ENCODE data around the gene PCIF1.
A peak's percentile ranks its signal among the peaks of the same experiment; 100 is the strongest.

PCIF1 gene

DNA sequence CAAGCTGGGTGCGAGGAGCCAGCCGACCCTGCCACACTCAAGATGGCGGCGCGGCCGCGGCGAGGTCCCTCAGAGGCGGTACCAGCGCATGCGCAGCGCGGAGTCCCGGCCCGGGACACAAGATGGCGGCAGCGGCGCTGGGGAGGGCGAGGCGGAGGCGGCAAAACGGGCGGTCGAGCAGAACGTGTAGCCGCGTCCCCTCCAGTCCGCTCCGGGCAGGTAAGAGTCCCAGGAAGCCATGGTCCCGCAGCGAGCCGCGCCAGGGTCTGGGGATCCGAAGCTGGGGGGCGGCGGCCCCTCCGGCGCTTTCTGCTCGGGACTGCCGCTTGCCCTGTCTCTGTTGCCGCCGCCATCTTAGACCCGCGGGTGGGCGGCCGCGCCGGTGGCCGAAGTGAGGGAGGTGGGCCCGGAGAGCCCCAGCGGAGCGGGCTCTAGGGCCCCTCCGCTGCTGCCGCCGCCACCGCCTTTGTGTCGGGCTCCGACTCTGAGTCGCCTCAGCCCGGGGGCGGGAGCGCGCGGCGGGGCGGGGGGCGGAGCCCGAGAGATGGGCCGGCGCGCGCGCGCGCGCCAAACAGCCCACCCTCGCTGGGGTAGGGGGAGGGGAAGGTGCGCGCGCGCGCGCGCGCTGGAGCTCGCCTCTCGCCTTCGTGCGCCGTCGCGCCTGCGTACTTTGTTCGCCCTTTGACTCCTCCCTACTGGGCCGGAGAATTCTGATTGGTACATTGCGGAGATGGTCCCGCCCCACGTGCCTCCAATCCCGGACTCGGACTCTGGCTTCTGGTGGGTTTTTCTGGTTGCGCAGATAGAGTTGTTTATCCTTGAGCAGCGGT is at the start of gene PCIF1:
Gene PCIF1 (plus strand): TSS at position 98 of the 830 bp plus-strand sequence. CDS start 4,317 bp downstream, outside the sequence.
- H3K4me2 ChIP-seq: peak within 1 kb of the TSS; percentile 84 to 99 (median 93)
- peak within 1 kb of the TSS; percentile 78 to 98 (median 86) for H3K4me3 ChIP-seq
- H3K27ac ChIP-seq: peak within 1 kb of the TSS; percentile 99 to 100 (median 100)
- peak within 1 kb of the TSS; percentile 99 to 100 (median 100) for H3K9ac ChIP-seq
- peaks cover 0 to 55% (median 29%) of the 10 kb centered on the region in 11 experiments; a peak in 15 of 22 replicates for H4K20me1 ChIP-seq
- no peaks in the 10 kb centered on the region for H3K27me3 ChIP-seq
- peaks cover 31 to 34% (median 32%) of the 10 kb centered on the region in 11 experiments for H3K36me3 ChIP-seq
- peaks cover 18 to 44% (median 26%) of the 10 kb centered on the region in 10 experiments for H3K4me1 ChIP-seq
- TF ChIP-seq Cebpa-rat (IDR thresholded peaks at IDR 0.05): no peak
- no peaks in the 10 kb centered on the region for H3K9me3 ChIP-seq (replicated peaks in 1 of 11)

DNA sequence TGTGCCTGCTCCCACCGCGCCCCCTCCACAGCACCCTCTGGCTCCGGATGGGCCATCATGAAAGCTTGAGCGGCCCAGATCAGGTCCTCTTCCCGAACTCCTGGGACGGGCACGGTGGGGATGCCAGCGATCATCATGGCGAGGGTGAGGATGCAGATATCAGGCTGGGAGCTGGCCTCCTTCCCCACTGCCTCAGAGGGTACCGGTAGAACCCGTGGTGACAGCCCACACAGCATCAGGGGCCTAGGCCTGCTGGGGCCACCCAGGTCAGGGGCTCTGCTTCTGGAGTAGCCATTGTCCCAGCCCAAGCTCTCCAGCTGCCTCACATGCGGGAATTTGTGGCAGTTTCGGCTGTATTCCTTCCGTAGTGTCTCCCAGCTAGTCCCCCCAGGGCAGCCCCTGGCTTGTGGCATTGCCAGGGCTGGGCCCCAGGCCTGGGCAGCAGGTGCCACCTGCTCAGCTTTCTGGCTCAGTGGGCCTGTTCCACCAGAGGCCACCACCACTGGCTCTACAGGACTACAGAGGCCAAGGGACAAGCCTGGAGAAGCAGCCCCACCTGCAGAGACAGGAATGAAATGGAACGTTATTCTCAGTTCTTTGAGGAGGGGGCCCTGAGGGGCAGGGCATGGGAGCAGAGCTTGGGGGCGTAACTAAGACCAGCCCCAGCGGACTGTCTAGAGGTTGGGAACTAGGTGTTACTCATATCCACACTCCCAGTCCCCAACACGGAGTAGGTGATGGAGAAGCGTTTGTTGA is 47.7 kb upstream of the PCIF1 start:
- Histone ChIP-seq H3K27me3 (no peaks in the 10 kb centered on the region), H3K9me3 (replicated peaks in 1 of 11) (no peaks in the 10 kb centered on the region), H3K4me2 (no peak overlapping the region), H3K4me3 (no peak overlapping the region), H3K36me3 (peaks cover 22 to 54% (median 43%) of the 10 kb centered on the region in 11 experiments), H3K9ac (peak overlapping the region in 3 of 11 experiments; percentile 0 to 4 (median 1); a peak in 2 of 22 replicates), H4K20me1 (peaks cover 0 to 49% (median 23%) of the 10 kb centered on the region in 11 experiments; a peak in 15 of 22 replicates), H3K27ac (no peak overlapping the region), H3K4me1 (peaks cover 39 to 81% (median 66%) of the 10 kb centered on the region in 10 experiments)
- TF ChIP-seq Cebpa-rat (IDR thresholded peaks at IDR 0.05): no peak

DNA sequence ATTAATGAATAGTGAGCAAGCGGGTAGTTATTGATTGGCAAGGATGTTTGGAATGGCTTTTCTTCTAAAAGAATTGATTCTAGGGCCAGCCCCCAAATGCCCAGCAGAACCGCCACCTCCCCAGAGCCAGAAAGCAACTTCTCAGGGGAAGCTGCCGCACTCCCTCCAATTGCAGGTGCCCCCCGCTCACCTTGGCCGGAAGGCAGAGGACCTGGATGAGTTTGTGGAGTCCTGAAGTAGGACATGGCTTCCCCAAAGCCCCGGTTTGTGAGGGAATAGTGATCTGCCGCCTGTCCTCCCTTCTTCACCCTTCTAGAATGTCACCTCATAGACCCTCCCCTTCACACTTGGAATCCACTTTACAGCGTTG is 47.2 kb upstream of the PCIF1 start, which contains the start of gene SPATA25:
Gene SPATA25 (minus strand): TSS at position 277 of the 370 bp plus-strand sequence. CDS start 32 bp downstream, at position 245.
- H3K4me3 ChIP-seq: no peak within 1 kb of the TSS
- no peak within 1 kb of the TSS for H3K27ac ChIP-seq
- H3K4me1 ChIP-seq: peaks cover 40 to 81% (median 65%) of the 10 kb centered on the region in 10 experiments
- H3K36me3 ChIP-seq: peaks cover 19 to 54% (median 40%) of the 10 kb centered on the region in 11 experiments
- no peaks in the 10 kb centered on the region for H3K9me3 ChIP-seq (replicated peaks in 1 of 11)
- peak within 1 kb of the TSS in 9 of 11 experiments; percentile 2 to 99 (median 96); a peak in 12 of 22 replicates for H3K4me2 ChIP-seq
- H4K20me1 ChIP-seq: peaks cover 0 to 53% (median 24%) of the 10 kb centered on the region in 11 experiments; a peak in 15 of 22 replicates
- no peak for TF ChIP-seq Cebpa-rat (IDR thresholded peaks at IDR 0.05)
- H3K27me3 ChIP-seq: no peaks in the 10 kb centered on the region
- H3K9ac ChIP-seq: peak within 1 kb of the TSS in 4 of 11 experiments; percentile 0 to 9 (median 2); a peak in 3 of 22 replicates

DNA sequence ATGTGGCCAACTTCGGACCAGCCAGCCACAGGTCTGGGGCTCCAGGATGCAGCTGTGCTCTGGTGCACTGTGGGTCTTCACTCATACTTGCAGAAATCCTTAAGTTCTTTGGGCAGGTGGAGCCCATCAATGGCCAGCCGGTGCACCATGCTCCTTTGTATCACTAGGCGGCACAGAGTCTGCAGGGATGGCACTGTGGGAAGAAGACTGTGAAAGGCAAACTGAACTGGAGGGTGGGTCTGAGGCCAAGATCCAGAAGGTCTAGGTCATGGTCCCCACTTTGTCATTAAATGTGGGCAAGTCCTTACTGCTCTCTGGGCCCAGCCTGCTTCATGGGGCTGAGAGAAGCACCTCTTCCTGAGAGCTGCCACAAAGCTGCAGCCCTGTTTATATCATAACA is 45.8 kb upstream of the PCIF1 start:
- Histone ChIP-seq H3K36me3 (peaks cover 17 to 54% (median 39%) of the 10 kb centered on the region in 11 experiments), H3K9me3 (replicated peaks in 1 of 11) (no peaks in the 10 kb centered on the region), H3K9ac (peak overlapping the region in 2 of 11 experiments; percentile 9 to 22; a peak in 2 of 22 replicates), H3K27me3 (no peaks in the 10 kb centered on the region), H3K4me2 (peak overlapping the region; percentile 23 to 100 (median 97); a peak in 16 of 22 replicates), H3K4me1 (peaks cover 43 to 81% (median 69%) of the 10 kb centered on the region in 10 experiments), H4K20me1 (peaks cover 0 to 54% (median 20%) of the 10 kb centered on the region in 11 experiments; a peak in 16 of 22 replicates), H3K27ac (no peak overlapping the region), H3K4me3 (no peak overlapping the region)
- no peak for TF ChIP-seq Cebpa-rat (IDR thresholded peaks at IDR 0.05)

DNA sequence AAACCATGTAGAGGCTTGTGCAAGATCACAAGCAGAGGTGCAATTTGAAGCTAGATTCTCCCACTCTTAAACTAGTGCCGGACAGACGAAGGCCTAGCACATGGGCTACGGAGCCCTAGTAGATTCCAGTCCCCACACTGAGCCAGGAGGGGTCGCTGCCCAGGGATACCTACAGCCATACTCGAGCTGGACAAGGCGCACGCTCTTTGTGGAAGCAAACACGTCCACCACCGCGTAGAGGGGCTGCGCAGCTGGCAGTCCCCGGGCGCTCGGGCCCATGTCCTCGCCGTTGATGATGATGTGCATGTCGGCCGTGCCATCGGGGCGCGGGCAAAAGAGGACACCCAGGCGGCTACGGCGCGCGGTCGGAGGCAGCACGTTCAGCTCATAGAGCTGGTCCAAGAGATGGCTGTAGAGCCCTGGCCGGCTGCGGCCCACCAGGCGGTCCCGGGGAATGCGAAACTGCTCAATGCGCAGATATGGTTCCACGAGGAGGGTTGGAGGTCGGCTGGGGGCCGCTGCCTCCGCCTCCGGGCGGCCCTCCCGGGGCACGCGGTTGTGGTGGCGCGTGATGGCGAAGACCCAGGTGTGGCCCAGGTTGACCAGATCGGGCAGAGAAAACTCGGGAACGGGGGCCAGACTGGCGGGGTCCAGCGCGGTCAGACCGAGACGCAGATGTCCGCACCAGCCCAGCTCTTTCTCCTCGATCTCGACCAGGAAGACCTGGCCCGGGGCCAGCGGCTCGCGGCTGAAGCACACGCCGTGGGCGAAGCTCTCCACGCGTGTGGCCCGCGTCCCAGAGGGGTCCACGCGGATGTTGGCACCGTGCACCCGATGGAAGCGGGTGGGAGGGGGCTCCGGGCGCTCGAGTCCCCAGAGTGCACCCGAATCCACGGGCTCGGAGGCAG is 44.2 kb upstream of the PCIF1 start:
- H3K27ac ChIP-seq: peak overlapping the region; percentile 72 to 94 (median 80)
- H3K36me3 ChIP-seq: peaks cover 28 to 64% (median 47%) of the 10 kb centered on the region in 11 experiments
- peak overlapping the region; percentile 77 to 94 (median 86) for H3K4me3 ChIP-seq
- peaks cover 34 to 75% (median 54%) of the 10 kb centered on the region in 10 experiments for H3K4me1 ChIP-seq
- TF ChIP-seq Cebpa-rat (IDR thresholded peaks at IDR 0.05): no peak
- peak overlapping the region; percentile 92 to 100 (median 98) for H3K4me2 ChIP-seq
- no peaks in the 10 kb centered on the region for H3K27me3 ChIP-seq
- H3K9me3 ChIP-seq (replicated peaks in 1 of 11): no peaks in the 10 kb centered on the region
- peak overlapping the region; percentile 84 to 93 (median 88) for H3K9ac ChIP-seq
- H4K20me1 ChIP-seq: peaks cover 0 to 61% (median 33%) of the 10 kb centered on the region in 11 experiments; a peak in 15 of 22 replicates

DNA sequence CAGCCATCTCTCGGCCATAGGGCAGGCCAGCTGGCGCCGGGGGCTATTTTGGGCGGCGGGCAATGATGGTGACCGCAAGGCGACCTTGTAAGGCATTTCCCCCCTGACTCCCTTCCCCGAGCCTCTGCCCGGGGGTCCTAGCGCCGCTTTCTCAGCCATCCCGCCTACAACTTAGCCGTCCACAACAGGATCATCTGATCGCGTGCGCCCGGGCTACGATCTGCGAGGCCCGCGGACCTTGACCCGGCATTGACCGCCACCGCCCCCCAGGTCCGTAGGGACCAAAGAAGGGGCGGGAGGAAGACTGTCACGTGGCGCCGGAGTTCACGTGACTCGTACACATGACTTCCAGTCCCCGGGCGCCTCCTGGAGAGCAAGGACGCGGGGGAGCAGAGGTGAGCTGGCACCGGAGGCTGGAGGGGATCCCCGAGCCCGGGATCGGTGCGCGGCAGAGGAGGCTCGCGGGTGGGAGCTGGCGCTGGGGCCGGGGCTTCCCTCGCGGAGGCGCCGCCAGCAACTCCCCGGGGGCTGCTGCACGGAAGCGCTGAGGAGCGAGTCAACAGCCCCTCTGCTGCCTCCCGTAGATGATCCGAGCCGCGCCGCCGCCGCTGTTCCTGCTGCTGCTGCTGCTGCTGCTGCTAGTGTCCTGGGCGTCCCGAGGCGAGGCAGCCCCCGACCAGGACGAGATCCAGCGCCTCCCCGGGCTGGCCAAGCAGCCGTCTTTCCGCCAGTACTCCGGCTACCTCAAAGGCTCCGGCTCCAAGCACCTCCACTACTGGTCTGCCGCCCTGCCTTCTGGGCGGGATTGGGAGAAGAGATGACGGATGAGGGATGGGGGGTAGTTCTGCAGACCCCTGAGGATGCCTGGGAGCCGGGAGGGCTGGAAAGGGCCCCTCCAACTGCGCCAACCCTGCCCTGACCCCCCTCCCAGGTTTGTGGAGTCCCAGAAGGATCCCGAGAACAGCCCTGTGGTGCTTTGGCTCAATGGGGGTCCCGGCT is 43.2 kb upstream of the PCIF1 start, which contains the start of the genes CTSA and NEURL2:
Gene CTSA (plus strand): TSS at position 351 of the 999 bp plus-strand sequence. CDS start 234 bp downstream, at position 585.
Gene NEURL2 (minus strand): TSS at position 224 of the 999 bp plus-strand sequence. CDS start 217 bp downstream, at position 7.
- H3K4me3 ChIP-seq: peak within 1 kb of the TSS; percentile 77 to 94 (median 86)
- peaks cover 0 to 67% (median 31%) of the 10 kb centered on the region in 11 experiments; a peak in 13 of 22 replicates for H4K20me1 ChIP-seq
- peaks cover 38 to 67% (median 50%) of the 10 kb centered on the region in 11 experiments for H3K36me3 ChIP-seq
- H3K4me1 ChIP-seq: peaks cover 34 to 66% (median 48%) of the 10 kb centered on the region in 10 experiments
- H3K9me3 ChIP-seq (replicated peaks in 1 of 11): no peaks in the 10 kb centered on the region
- no peaks in the 10 kb centered on the region for H3K27me3 ChIP-seq
- TF ChIP-seq Cebpa-rat (IDR thresholded peaks at IDR 0.05): no peak
- peak within 1 kb of the TSS; percentile 92 to 100 (median 98) for H3K4me2 ChIP-seq
- H3K27ac ChIP-seq: peak within 1 kb of the TSS; percentile 72 to 94 (median 80)
- peak within 1 kb of the TSS; percentile 84 to 93 (median 88) for H3K9ac ChIP-seq
